ENCODE data around the gene KDSR. TPM values are rescaled to one million over a fixed set of nuclear protein-coding genes. Genes with fewer than 3 reads are reported as not detected.

The KDSR gene
- total and polyA plus RNA-seq, 2 experiments from 2014 or later = 26.5 to 50.7 TPM

DNA sequence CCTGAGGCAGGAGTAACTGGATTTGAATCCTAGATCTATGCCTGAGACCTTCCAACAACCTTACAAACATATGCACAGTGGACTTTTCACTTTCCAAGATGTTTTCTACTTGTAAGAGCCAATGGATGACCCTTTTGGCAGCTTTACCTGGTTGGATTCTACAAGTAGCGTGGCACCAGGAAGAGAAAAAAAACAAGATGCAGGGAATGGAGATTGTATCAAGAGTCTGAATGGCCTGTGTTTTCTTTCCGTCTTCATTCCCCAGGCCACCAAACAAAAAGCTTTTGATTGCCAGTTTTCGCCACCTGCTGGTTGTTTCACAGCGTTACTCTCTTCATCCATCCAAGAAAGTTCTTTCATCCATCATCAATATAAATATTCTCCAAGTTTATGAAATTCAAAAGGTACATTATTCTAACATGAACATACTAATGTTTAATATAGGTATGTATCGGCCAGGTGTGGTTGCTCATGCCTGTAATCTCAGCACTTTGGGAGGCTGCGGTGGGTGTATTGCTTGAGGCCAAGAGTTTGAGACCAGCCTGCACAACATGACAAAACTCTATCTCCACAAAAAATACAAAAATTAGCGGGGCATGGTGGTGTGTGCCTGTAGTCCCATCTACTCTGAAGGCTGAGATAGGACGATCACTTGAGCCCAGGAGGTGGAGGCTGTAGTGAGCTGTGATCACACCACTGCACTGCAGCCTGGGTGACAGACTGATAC lies 43.9 kb downstream of the KDSR start:
- peak; percentile 84 for DNase-seq (ENCODE audit: low spot score)
- WGBS (ENCODE audit: low lambda C conversion rate, missing lambda C conversion rate) = 32% methylated on average over 8 of the region's 8 CpGs
- no peak overlapping the region for H3K4me2 ChIP-seq
- no peaks in the 10 kb centered on the region for H3K9me2 ChIP-seq (replicated peaks; ENCODE audit: insufficient read depth)
- H3K27ac ChIP-seq = no peak overlapping the region
- peaks cover 13% of the 10 kb centered on the region for H3K4me1 ChIP-seq (ENCODE audit: insufficient read depth)
- no peak overlapping the region for H3K4me3 ChIP-seq
- H2AFZ ChIP-seq = no peak overlapping the region
- peaks cover 8% of the 10 kb centered on the region for H3K27me3 ChIP-seq
- peaks cover 3% of the 10 kb centered on the region for H3K79me2 ChIP-seq
- TF ChIP-seq, protein P1, sequence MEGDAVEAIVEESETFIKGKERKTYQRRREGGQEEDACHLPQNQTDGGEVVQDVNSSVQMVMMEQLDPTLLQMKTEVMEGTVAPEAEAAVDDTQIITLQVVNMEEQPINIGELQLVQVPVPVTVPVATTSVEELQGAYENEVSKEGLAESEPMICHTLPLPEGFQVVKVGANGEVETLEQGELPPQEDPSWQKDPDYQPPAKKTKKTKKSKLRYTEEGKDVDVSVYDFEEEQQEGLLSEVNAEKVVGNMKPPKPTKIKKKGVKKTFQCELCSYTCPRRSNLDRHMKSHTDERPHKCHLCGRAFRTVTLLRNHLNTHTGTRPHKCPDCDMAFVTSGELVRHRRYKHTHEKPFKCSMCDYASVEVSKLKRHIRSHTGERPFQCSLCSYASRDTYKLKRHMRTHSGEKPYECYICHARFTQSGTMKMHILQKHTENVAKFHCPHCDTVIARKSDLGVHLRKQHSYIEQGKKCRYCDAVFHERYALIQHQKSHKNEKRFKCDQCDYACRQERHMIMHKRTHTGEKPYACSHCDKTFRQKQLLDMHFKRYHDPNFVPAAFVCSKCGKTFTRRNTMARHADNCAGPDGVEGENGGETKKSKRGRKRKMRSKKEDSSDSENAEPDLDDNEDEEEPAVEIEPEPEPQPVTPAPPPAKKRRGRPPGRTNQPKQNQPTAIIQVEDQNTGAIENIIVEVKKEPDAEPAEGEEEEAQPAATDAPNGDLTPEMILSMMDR (IDR thresholded peaks at IDR 0.05; ENCODE audit: poor library complexity) = peak; percentile 84
- TF ChIP-seq EZH2 (IDR thresholded peaks at IDR 0.05; ENCODE audit: borderline replicate concordance) = no peak
- no peaks in the 10 kb centered on the region for H3K9me3 ChIP-seq (ENCODE audit: low read depth)
- H4K20me1 ChIP-seq (ENCODE audit: insufficient read depth, poor library complexity, severe bottlenecking) = no peaks in the 10 kb centered on the region
- H3K36me3 ChIP-seq (replicated peaks; ENCODE audit: insufficient read depth, low read depth) = no peaks in the 10 kb centered on the region

DNA sequence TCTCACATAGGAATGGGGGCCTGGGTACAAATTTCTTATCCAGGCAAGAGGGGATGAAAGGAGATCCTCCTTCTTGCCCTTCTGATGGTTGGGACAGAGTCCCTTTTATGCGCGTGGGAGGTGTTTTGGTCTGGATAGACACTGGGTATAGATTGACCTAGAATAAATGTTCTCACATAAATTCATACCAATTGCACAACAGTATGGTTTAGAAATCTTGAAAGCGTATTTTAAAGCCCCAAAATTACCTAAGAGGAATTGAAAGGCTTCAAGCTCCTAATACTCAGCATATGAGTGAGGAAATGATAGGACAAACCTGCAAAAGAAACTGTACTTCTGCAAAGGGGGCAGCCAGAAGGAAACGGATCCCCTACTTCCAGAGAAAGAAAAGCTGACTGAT lies 44.8 kb downstream of the KDSR start:
- Histone ChIP-seq H3K4me2 (no peak overlapping the region), H3K27me3 (peaks cover 10% of the 10 kb centered on the region), H3K36me3 (replicated peaks; ENCODE audit: insufficient read depth, low read depth) (no peaks in the 10 kb centered on the region), H2AFZ (no peak overlapping the region), H3K4me1 (ENCODE audit: insufficient read depth) (peaks cover 13% of the 10 kb centered on the region), H3K27ac (no peak overlapping the region), H3K9me2 (replicated peaks; ENCODE audit: insufficient read depth) (no peaks in the 10 kb centered on the region), H3K4me3 (no peak overlapping the region), H3K9me3 (ENCODE audit: low read depth) (no peaks in the 10 kb centered on the region), H3K79me2 (peaks cover 3% of the 10 kb centered on the region), H4K20me1 (ENCODE audit: insufficient read depth, poor library complexity, severe bottlenecking) (peaks cover 5% of the 10 kb centered on the region)
- 85% methylated on average over 4 of the region's 4 CpGs for WGBS (ENCODE audit: low lambda C conversion rate, missing lambda C conversion rate)
- TF ChIP-seq, protein P1 (IDR thresholded peaks at IDR 0.05; ENCODE audit: poor library complexity) = no peak
- TF ChIP-seq EZH2phosphoT487 (IDR thresholded peaks at IDR 0.05; ENCODE audit: low read depth, severe bottlenecking, unreplicated experiment) (no peak), EZH2 (IDR thresholded peaks at IDR 0.05; ENCODE audit: borderline replicate concordance) (no peak)
- no peak for DNase-seq (ENCODE audit: low spot score)

DNA sequence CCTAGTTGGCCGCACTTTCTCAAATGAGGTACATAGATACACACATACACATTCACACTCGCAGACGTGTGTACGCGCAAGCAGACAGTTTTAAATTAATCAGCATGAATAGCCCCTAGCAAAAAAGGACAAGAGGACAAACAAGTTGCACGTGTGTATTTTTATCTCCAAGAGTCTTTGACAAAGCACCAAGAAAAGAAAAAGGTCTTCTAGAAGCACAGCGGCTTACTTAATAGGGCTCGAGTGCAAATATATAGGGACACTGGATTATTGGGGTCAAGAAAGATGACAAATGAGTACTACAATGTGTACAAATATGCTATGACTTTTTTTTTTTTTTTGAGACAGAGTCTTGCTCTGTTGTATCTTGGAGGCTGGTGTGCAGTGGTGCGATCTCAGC lies 45.7 kb downstream of the KDSR start:
- Histone ChIP-seq H3K79me2 (peaks cover 3% of the 10 kb centered on the region), H3K4me3 (peak overlapping the region; percentile 22), H3K27ac (peak overlapping the region; percentile 63), H3K9me3 (ENCODE audit: low read depth) (no peaks in the 10 kb centered on the region), H3K36me3 (replicated peaks; ENCODE audit: insufficient read depth, low read depth) (no peaks in the 10 kb centered on the region), H3K4me1 (ENCODE audit: insufficient read depth) (peaks cover 13% of the 10 kb centered on the region), H3K4me2 (peak overlapping the region; percentile 91), H2AFZ (peak overlapping the region; percentile 92), H3K27me3 (peaks cover 14% of the 10 kb centered on the region), H4K20me1 (ENCODE audit: insufficient read depth, poor library complexity, severe bottlenecking) (peaks cover 7% of the 10 kb centered on the region), H3K9me2 (replicated peaks; ENCODE audit: insufficient read depth) (no peaks in the 10 kb centered on the region)
- 78% methylated on average over 9 of the region's 9 CpGs for WGBS (ENCODE audit: low lambda C conversion rate, missing lambda C conversion rate)
- TF ChIP-seq, protein P1 (IDR thresholded peaks at IDR 0.05; ENCODE audit: poor library complexity) = no peak
- DNase-seq (ENCODE audit: low spot score) = no peak

DNA sequence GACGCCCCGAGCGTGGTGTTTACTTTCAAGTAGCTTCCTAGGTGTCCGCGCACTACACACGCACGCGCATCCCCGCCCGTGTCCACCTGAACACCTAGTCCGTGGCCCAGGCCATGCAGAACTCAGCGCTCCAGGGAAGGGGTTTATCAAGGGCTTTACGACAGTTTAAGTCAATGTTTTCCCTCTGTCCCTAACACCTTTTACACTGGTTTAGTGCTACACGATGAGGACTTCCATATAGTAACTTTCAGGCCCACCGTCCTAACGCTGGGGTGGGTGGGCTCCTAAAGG lies 46.1 kb downstream of the KDSR start:
- Histone ChIP-seq H2AFZ (peak overlapping the region; percentile 92), H3K27me3 (peaks cover 14% of the 10 kb centered on the region), H3K27ac (peak overlapping the region; percentile 63), H3K79me2 (peaks cover 3% of the 10 kb centered on the region), H3K36me3 (replicated peaks; ENCODE audit: insufficient read depth, low read depth) (no peaks in the 10 kb centered on the region), H3K9me3 (ENCODE audit: low read depth) (no peaks in the 10 kb centered on the region), H3K4me3 (peak overlapping the region; percentile 22), H3K4me1 (ENCODE audit: insufficient read depth) (peaks cover 13% of the 10 kb centered on the region), H4K20me1 (ENCODE audit: insufficient read depth, poor library complexity, severe bottlenecking) (peaks cover 7% of the 10 kb centered on the region), H3K4me2 (peak overlapping the region; percentile 91), H3K9me2 (replicated peaks; ENCODE audit: insufficient read depth) (no peaks in the 10 kb centered on the region)
- WGBS (ENCODE audit: low lambda C conversion rate, missing lambda C conversion rate) = 22% methylated on average over 16 of the region's 16 CpGs
- no peak for DNase-seq (ENCODE audit: low spot score)
- TF ChIP-seq EZH2phosphoT487 (IDR thresholded peaks at IDR 0.05; ENCODE audit: low read depth, severe bottlenecking, unreplicated experiment) = no peak
- TF ChIP-seq EZH2 (IDR thresholded peaks at IDR 0.05; ENCODE audit: borderline replicate concordance) = no peak
- TF ChIP-seq, protein P1 (IDR thresholded peaks at IDR 0.05; ENCODE audit: poor library complexity) = no peak
